GM19023 (cell line): ENCODE data around the gene ITPKC.

Experiments used
- ATAC-seq: cut with Tn5 transposase; IDR thresholded peaks from one replicate; pipeline ENCODE4 v1.9.1; 2021; ENCODE audit warnings: mild to moderate bottlenecking, moderate library complexity; ENCODE audit not compliant: unreplicated experiment

Gene ITPKC

GRCh38 chr19:40786060-40787037, 69.4 kb downstream of the ITPKC start:
- ATAC-seq: no peak
